Activated T-helper 1 cell treated with anti-CD3 and anti-CD28 coated beads, Interleukin-12 subunit alpha, Interleukin-12 subunit beta, Interleukin-2, Interleukin-4 antibody, amounts not matched to agents 30 ng/mL and 10 ng/mL and 1 ng/mL, durations not matched to agents 14 hours and 24 hours and 36 hours (primary cell): ENCODE data around the gene DNAJC12. TPM values are rescaled to one million over a fixed set of nuclear protein-coding genes. Genes with fewer than 3 reads are reported as not detected.

Experiments
- DNase-seq: peaks from one replicate; pipeline ENCODE4 v3.0.0; 2021; ENCODE audit warnings: low spot score
- H3K27ac Mint-ChIP-seq: one replicate; pipeline ENCODE4 v1.8.0; 2021; ENCODE audit warnings: mild to moderate bottlenecking, mixed read lengths
- H3K27me3 Mint-ChIP-seq: one replicate; pipeline ENCODE4 v1.8.0; 2022; ENCODE audit warnings: mild to moderate bottlenecking, moderate library complexity, mixed read lengths; ENCODE audit not compliant: insufficient read depth
- H3K36me3 Mint-ChIP-seq: one replicate; pipeline ENCODE4 v1.8.0; 2021; ENCODE audit warnings: low read depth, mixed read lengths
- H3K4me1 Mint-ChIP-seq: one replicate; pipeline ENCODE4 v1.8.0; 2021; ENCODE audit warnings: low read depth, mixed read lengths
- H3K4me3 Mint-ChIP-seq: one replicate; pipeline ENCODE4 v1.8.0; 2021; ENCODE audit warnings: mild to moderate bottlenecking, moderate library complexity, mixed read lengths
- H3K9me3 Mint-ChIP-seq: one replicate; pipeline ENCODE4 v1.8.0; 2021; ENCODE audit warnings: mixed read lengths
- intact Hi-C: fragments of 100-400 bp; cut with micrococcal nuclease; formaldehyde crosslinking; loops from one replicate; pipeline ENCODE4 v1.15.1; 2024
- total RNA-seq: library from RNA; stranded (reverse); gene quantifications from 2 replicates; pipeline ENCODE4 v1.2.3, GENCODE V29; 2022

DNAJC12 gene
- total RNA-seq, 1 donor from 2014 or later = 25.0 TPM

- Mint-ChIP-seq H3K36me3 (peaks cover 3% of the 10 kb centered on the region), H3K9me3 (no peaks in the 10 kb centered on the region), H3K4me3 (no peak overlapping the region), H3K27me3 (no peaks in the 10 kb centered on the region), H3K27ac (no peak overlapping the region), H3K4me1 (peaks cover 22% of the 10 kb centered on the region)
- intact Hi-C loops = no loop called here
- no peak for DNase-seq
These were observed 3.6 kb downstream of the DNAJC12 start for GRCh38 chr10:67834375-67834774.

- DNase-seq = no peak
- intact Hi-C loops = no loop called here
- no peak overlapping the region for H3K27ac Mint-ChIP-seq
- H3K4me3 Mint-ChIP-seq = no peak overlapping the region
- H3K9me3 Mint-ChIP-seq = no peaks in the 10 kb centered on the region
- H3K27me3 Mint-ChIP-seq = no peaks in the 10 kb centered on the region
- peaks cover 13% of the 10 kb centered on the region for H3K4me1 Mint-ChIP-seq
- peaks cover 3% of the 10 kb centered on the region for H3K36me3 Mint-ChIP-seq
These were observed 10.2 kb downstream of the DNAJC12 start for GRCh38 chr10:67827811-67828210.

- no peaks in the 10 kb centered on the region for H3K9me3 Mint-ChIP-seq
- no peaks in the 10 kb centered on the region for H3K27me3 Mint-ChIP-seq
- DNase-seq = no peak
- peak overlapping the region; percentile 2 for H3K4me3 Mint-ChIP-seq
- H3K36me3 Mint-ChIP-seq = peaks cover 18% of the 10 kb centered on the region
- intact Hi-C loops = no loop called here
- peaks cover 36% of the 10 kb centered on the region for H3K4me1 Mint-ChIP-seq
- H3K27ac Mint-ChIP-seq = peak overlapping the region; percentile 70
These were observed 18.2 kb downstream of the DNAJC12 start for GRCh38 chr10:67819768-67820204.

- H3K27me3 Mint-ChIP-seq = no peaks in the 10 kb centered on the region
- peaks cover 18% of the 10 kb centered on the region for H3K36me3 Mint-ChIP-seq
- no peak overlapping the region for H3K4me3 Mint-ChIP-seq
- intact Hi-C loops = no loop called here
- peaks cover 36% of the 10 kb centered on the region for H3K4me1 Mint-ChIP-seq
- DNase-seq = no peak
- no peak overlapping the region for H3K27ac Mint-ChIP-seq
- no peaks in the 10 kb centered on the region for H3K9me3 Mint-ChIP-seq
These were observed 19.7 kb downstream of the DNAJC12 start for GRCh38 chr10:67818323-67818722.

DNA sequence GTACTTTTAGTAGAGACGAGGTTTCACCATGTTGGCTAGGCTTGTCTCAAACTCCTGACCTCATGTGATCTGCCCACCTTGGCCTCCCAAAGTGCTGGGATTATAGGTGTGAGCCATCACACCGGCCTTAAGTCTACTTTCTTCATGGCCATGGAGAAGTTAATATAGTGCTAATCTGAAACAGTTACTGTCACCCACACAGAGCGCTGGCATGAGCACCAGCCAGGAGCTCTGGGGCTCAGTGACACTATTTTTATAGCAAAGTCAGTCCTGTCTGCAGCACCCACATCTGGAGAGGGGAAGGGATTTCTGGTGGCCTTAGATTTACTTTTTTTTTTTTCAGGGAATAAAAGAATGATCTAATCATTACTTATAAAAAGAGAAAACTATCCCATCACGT lies 21.3 kb downstream of the DNAJC12 start:
- peak overlapping the region; percentile 67 for H3K27ac Mint-ChIP-seq
- DNase-seq = no peak
- H3K27me3 Mint-ChIP-seq = no peaks in the 10 kb centered on the region
- no peaks in the 10 kb centered on the region for H3K9me3 Mint-ChIP-seq
- H3K36me3 Mint-ChIP-seq = peaks cover 16% of the 10 kb centered on the region
- intact Hi-C loops = no loop called here
- H3K4me3 Mint-ChIP-seq = no peak overlapping the region
- peaks cover 29% of the 10 kb centered on the region for H3K4me1 Mint-ChIP-seq

DNA sequence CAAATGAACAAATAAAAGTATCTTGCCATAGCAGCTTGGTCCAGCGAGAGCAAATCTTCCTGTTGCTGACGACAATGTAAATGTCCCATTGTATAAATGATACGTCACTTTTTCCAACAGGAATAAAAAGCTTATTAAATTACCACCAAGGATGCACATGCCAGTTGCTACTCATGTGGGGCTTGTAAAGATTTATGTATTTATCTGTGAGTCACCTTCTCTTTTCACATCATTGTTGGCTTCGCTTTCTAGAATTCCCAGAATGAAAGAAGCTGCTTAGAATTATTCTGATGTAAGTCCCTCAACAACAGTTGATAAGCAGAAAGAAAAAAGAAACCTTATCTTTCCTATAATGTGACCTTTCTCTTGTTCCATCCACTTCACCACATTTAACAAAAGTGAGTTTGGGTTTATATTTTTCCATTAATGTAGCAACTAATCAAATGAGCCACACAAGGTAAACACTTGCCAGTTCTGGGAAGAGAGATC lies 22.4 kb downstream of the DNAJC12 start:
- Mint-ChIP-seq H3K4me1 (peaks cover 28% of the 10 kb centered on the region), H3K4me3 (peak overlapping the region; percentile 53), H3K9me3 (no peaks in the 10 kb centered on the region), H3K36me3 (peaks cover 16% of the 10 kb centered on the region), H3K27me3 (no peaks in the 10 kb centered on the region), H3K27ac (peak overlapping the region; percentile 81)
- intact Hi-C loops = loop anchor here (1.0 kb wide), 2 partner anchors 12 to 24 kb away; no protein-coding TSS in a partner anchor
- no peak for DNase-seq

DNA sequence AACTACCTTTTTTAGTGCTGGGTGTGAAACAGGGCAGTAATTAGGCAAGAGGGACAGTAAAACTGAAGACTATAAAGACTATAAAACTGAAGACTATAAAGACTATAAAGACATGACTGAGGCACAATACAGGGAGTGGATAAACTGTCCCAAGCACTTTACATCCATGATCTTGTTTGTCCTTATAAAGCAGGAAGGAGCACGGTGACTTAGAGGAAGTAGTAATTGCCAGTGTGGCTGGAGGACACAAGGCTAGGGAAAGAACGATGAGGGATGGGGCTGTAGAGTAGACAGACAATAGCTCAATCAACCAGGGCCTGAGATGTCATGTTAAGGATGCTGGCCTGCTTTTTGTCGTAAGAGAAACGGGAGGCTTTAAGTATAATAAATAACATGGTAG lies 26.0 kb downstream of the DNAJC12 start:
- Mint-ChIP-seq H3K4me1 (peaks cover 23% of the 10 kb centered on the region), H3K27ac (no peak overlapping the region), H3K36me3 (peaks cover 12% of the 10 kb centered on the region), H3K4me3 (no peak overlapping the region), H3K27me3 (no peaks in the 10 kb centered on the region), H3K9me3 (no peaks in the 10 kb centered on the region)
- intact Hi-C loops = no loop called here
- no peak for DNase-seq

GRCh38 chr10:67809107-67809506 lies 28.9 kb downstream of the DNAJC12 start:
- Mint-ChIP-seq H3K4me3 (no peak overlapping the region), H3K27me3 (no peaks in the 10 kb centered on the region), H3K4me1 (peaks cover 10% of the 10 kb centered on the region), H3K27ac (no peak overlapping the region), H3K9me3 (no peaks in the 10 kb centered on the region), H3K36me3 (peaks cover 15% of the 10 kb centered on the region)
- intact Hi-C loops = no loop called here
- no peak for DNase-seq

- H3K36me3 Mint-ChIP-seq = peaks cover 15% of the 10 kb centered on the region
- peak overlapping the region; percentile 26 for H3K27ac Mint-ChIP-seq
- H3K27me3 Mint-ChIP-seq = no peaks in the 10 kb centered on the region
- intact Hi-C loops = no loop called here
- H3K4me3 Mint-ChIP-seq = no peak overlapping the region
- no peak for DNase-seq
- peaks cover 14% of the 10 kb centered on the region for H3K4me1 Mint-ChIP-seq
- no peaks in the 10 kb centered on the region for H3K9me3 Mint-ChIP-seq
These were observed 29.3 kb downstream of the DNAJC12 start for GRCh38 chr10:67808704-67809103.

DNA sequence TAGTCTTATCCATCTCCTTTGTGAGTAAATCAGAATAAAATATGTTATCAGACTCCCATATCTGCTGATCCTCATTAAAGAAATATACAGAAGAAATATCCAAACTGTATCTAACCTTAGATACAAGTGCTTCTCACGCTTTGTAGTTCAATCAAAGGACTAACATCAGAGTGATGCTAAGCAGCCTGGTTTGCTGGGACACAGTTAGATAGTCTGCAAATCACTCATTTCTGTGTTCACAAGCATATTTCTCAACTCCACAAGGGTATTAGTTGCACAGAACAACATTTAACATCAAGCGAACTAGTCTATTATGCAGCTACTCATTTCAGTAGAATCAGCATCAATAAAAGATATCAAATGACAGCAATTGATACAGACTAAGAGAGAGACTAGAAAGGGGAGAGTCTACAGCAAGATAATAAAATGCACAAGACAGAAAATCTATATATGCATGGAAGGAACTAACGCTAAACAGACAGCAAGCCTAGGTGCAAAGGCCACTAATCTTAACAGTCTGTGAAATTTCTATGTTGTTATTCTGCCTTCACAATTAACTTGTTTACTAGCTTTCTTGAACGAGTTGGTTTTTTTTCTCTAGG lies 30.0 kb downstream of the DNAJC12 start:
- H3K9me3 Mint-ChIP-seq = no peaks in the 10 kb centered on the region
- peaks cover 15% of the 10 kb centered on the region for H3K36me3 Mint-ChIP-seq
- H3K27me3 Mint-ChIP-seq = no peaks in the 10 kb centered on the region
- H3K4me3 Mint-ChIP-seq = no peak overlapping the region
- no peak for DNase-seq
- H3K4me1 Mint-ChIP-seq = peaks cover 22% of the 10 kb centered on the region
- intact Hi-C loops = no loop called here
- no peak overlapping the region for H3K27ac Mint-ChIP-seq

DNA sequence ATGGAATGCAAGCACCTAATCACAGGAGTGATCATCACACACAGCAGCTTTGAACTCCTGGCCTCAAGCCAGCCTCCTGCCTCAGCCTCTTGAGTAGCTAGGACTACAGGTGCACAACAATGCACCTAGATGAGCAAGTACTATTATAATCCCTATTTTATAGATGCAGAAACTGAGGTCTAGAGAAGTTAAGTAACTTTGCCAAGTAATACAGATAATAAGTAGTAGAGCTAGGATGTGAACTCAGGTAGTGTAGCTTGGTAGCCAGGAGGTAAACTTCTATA lies 33.7 kb downstream of the DNAJC12 start:
- H3K4me1 Mint-ChIP-seq = peaks cover 25% of the 10 kb centered on the region
- no peak overlapping the region for H3K4me3 Mint-ChIP-seq
- peak overlapping the region; percentile 53 for H3K27ac Mint-ChIP-seq

GRCh38 chr10:67803588-67804394 lies 34.2 kb downstream of the DNAJC12 start:
- DNase-seq = no peak
- Mint-ChIP-seq H3K27me3 (no peaks in the 10 kb centered on the region), H3K27ac (peak overlapping the region; percentile 78), H3K4me3 (no peak overlapping the region), H3K36me3 (peaks cover 3% of the 10 kb centered on the region), H3K9me3 (no peaks in the 10 kb centered on the region), H3K4me1 (peaks cover 25% of the 10 kb centered on the region)
- intact Hi-C loops = loop anchor here (1.0 kb wide), 3 partner anchors 12 to 47 kb away; no protein-coding TSS in a partner anchor

More for the DNA sequence above, 33.7 kb downstream of the DNAJC12 start:
- Mint-ChIP-seq H3K36me3 (peaks cover 3% of the 10 kb centered on the region), H3K27me3 (no peaks in the 10 kb centered on the region), H3K9me3 (no peaks in the 10 kb centered on the region)
- intact Hi-C loops = no loop called here
- DNase-seq = no peak

GRCh38 chr10:67802767-67803538 lies 35.0 kb downstream of the DNAJC12 start:
- H3K27me3 Mint-ChIP-seq = no peaks in the 10 kb centered on the region
- H3K27ac Mint-ChIP-seq = peak overlapping the region; percentile 22
- intact Hi-C loops = loop anchor here (1.0 kb wide), 3 partner anchors 12 to 47 kb away; no protein-coding TSS in a partner anchor
- no peaks in the 10 kb centered on the region for H3K9me3 Mint-ChIP-seq
- no peak overlapping the region for H3K4me3 Mint-ChIP-seq
- peaks cover 3% of the 10 kb centered on the region for H3K36me3 Mint-ChIP-seq
- H3K4me1 Mint-ChIP-seq = peaks cover 24% of the 10 kb centered on the region
- no peak for DNase-seq
